ENCODE results near the gene MAGI2.

MAGI2 gene

DNA sequence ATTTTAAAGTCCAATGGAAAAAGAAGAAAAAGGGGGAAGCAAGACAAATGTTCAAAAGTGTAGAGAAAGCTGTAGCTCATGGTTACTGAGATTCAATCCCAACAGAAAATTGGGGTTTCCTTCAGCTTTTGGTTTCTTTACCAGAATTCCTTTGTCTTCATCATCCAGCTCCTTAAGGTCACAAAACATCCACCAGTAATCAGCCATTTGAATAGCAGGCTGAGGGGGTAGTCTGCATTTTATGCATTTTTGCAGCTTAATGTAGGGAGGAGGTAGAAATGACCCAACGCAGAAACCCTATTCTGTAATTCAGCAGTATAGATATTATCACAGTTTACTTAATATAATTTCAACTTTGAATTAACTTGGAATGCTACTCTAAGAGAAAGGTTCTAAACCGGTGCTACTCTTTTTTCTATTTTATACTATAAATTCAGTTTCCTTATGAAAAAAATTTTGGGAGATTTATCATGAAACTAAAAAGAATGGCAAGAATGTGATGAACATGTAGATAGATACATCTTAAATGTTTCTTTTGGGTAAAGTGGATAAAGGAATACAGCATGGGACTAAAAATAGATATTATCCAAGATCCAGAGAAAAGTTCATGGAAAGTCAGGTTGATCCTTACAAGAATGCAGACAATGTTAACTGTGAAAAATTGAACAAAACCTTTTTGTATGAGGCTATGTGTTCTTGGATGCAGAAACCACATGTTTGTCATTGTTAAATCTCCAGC lies 1058.0 kb downstream of the MAGI2 start:
- FAIRE-seq: no peak

DNA sequence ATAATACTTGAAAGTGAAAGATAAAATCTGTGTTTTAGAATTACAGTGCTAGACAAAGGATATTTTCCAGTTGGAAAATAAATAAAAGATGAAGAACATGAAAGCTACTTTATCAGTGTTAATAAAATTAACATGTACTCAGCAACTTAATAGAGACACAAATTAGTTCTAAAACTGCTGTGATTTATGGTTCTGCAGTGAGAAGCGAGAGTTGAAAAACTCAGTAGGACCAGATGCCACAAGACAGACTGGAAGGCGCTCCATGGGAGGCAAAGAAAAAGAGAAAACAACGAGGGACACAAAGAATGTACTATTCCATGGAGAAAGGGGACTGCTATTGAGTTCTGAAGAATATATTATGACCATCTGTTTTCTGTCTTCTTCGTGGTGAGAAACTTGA lies 1064.4 kb downstream of the MAGI2 start:
- FAIRE-seq: no peak

DNA sequence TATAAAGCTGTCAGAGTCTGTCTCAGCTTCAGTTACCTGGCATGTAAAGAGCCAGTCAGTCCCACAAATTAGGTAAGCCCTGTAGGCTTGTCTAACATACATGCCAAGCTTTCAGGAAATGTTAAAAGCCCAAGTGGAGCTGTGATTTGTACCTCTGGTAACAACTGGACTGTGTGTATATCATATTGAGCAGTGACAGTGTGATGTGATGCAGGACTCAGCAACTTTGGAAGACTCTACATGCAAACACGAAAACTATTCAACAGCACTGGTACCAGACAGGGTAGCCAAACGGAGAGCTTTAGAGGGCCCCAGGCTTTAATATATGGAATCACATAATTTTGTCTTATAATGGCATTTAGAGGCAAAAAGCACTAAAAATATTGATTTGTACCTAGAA lies 1066.9 kb downstream of the MAGI2 start:
- no peak for FAIRE-seq

DNA sequence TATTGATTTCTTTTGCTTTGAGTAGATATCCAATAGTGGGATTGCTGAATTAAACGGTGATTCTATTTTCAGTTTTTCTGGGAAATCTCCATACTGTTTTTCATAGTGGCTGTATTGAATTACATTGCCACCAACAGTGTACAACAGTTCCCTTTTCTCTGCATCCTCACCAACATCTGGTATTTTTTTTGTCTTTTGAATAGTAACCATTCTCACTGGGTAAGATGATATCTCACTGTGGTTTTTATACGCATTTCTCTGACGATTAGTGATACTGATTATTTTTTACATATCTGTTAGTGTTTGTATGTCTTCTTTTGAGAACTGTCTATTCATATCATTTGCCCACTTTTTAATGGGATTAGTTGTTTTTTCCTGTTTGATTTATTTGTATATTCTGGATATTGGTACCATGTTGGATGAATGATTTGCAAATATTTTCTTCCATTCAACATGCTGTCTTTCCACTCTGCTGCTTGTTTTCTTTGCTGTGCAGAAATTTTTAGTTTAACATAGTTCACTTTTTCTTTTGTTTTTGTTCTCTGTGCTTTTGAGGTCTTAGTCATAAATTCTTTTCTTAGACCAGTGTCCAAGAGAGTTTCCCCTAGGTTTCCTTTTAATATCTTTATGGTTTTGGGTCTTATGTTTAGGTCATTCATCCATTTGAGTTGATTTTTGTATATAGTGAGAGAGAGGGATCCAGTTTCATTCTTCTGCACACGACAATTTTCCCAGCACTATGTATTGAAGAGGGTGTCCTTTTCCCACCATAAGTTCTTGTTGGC lies 1070.2 kb downstream of the MAGI2 start:
- no peak for FAIRE-seq

DNA sequence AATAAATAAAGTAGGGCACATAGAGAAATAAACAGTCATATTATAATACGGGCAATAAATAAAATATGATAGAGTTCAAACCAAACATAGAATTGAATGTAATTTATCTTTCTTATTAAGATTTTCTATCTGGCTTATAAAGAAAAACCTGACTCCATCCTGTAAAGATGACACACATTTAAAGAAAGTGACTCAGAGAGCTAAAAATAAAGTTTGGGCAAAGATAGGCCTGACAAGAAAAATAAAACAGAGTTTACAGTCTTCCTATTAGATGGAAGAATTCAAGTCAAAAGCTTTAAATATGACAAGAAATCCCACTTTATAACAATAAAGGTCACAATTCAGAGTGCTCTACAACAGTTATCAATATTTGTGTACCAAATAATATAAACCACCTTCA lies 1074.3 kb downstream of the MAGI2 start:
- FAIRE-seq: peak; percentile 55

DNA sequence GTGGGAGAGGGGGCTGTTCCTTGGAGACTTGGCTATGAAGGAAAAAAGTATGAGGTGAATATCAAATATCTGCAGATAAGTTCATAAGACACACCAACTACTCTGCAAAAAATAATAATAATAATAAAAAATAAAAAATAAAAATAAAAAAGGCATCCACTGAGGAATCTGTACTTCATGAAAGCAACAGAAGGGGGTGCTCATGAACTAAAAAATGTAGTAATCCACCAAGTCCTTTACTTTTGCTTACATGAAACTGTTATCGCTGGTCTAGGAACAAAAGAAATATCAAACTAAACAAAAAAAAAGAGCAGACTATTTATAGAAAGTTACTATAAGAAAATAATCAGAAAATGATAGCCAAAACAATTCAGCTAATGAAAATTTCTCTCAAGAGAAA lies 1075.9 kb downstream of the MAGI2 start:
- FAIRE-seq: no peak

DNA sequence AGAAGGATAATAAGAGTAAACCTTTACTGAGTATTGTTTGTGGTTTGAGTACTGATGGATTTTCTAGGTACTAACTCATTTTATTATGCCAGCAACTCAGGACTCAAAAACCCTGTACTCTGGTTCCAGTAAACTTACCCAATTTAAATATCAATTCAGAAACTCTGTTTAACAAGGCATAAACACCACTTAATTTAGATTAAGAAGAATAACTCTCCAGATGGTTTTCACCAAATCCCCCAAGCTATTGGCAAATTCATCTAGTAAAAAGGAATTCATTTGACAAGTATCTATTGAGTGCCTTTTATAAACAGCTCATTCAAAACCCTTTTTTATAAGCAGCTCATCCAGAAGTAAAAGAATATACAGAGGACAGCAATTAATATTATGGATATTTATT lies 1082.5 kb downstream of the MAGI2 start:
- no peak for FAIRE-seq

DNA sequence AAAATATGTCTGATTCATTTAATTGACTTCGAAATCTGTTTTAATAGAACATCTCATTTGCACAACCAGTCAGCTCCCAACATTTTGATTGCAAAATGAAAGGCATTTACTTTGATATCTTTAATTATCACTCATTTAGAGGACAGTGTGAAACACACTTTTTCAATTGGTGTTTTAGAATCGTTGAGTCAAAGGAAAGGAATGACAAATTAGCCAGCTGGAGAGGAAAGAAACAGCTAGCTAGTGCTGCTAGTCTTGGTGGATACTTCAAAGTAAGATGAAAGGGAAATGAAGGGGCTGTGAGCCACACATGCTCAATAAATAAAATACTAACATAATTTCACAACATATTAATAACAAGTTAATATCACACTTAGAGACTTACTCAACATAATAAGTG lies 1084.7 kb downstream of the MAGI2 start:
- no peak for FAIRE-seq

DNA sequence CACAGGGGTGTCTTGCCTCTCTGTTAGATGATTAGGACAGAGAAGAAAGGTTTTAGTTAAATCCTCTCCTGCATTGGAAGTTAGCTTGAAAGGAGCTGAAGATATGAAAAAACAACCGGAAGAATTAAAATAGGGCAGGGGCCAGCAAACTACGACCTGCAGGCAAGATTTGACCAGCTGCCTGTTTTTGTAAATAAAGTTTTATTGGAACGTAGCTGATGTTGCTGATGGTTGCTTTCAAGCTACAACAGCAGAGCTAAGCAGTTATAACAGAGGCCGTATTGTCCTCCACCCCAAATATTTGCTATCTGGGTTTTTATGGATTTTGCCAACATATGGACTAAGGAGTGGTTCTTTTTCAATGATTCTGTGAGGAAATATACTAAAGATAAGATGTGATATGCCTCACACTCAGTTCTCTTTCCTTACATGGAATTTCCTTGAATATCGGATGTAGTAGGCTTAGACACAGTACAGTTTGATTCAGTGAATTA lies 1086.1 kb downstream of the MAGI2 start:
- FAIRE-seq: no peak

DNA sequence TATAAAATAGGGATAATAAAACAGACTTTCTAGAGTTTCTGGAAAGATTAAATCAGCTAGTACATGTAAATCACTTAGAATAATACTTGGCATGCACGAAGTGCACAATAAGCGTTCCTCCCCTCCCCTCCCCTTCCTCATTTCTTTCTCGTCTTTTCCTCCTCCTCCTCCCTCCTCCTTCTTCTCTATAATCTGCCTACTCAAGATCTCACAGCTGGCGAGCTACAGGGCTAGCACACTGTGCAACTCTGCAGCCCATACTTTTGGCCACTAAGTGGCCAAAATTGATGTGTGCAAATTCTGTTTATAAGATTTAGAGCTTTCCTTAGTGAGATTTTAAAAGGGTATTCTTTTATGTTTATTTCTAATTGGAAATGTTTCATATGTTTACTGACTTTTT lies 1089.6 kb downstream of the MAGI2 start:
- FAIRE-seq: no peak

DNA sequence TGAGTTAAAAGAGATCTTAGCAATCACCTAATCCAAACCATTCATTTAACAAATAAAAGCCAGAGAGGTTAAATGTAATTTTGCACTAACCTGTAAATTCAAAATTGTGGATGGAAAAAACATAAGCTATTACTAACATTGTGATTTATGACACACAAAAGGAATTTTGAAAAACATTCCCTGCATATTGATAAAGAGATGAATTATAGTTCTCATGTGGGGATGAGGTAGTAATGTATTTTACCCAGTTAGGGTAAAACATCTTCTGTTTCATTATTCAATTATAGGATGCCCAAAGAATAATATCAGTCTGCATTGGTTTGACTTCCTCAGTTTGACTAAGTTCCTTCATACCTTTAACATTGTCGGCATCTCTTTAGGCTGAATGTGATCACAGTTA lies 1093.6 kb downstream of the MAGI2 start:
- no peak for FAIRE-seq

DNA sequence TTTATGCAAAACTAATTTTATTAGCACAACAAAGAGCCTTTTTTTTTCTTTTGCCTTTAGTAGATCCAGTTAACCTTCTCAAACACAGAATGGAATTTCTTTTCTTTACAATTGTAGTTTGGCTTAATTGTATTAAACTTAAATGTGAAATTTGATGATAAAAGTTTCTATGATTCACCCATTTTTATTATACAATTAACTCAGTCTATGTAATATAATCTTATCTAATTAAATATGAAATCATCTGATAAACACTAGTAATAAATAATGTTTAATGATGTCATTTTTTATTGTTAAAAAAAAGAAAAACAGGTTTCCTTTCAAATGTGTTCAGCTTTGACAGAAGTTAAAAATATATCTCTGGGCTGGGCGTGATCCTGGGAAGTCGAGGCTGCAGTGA lies 1095.8 kb downstream of the MAGI2 start:
- FAIRE-seq: peak; percentile 69

DNA sequence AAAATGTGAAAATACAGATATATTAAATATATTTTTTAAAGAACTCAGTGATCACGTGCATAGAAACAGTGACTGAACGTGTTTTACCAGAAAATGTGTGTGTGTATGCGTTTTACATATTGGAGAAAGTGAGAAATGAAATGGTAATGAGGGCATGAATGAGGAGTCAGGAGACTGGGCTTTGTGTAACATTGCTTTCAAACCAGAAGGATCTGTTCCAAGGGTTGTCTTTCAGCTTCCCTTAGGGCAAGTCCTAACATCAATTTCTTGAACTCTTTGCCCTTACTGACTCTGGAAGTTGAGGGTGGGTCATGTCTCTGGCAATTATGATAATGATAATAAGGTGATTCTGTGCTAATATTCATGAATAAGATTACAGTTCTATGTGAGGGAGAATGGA lies 1097.6 kb downstream of the MAGI2 start:
- no peak for FAIRE-seq

DNA sequence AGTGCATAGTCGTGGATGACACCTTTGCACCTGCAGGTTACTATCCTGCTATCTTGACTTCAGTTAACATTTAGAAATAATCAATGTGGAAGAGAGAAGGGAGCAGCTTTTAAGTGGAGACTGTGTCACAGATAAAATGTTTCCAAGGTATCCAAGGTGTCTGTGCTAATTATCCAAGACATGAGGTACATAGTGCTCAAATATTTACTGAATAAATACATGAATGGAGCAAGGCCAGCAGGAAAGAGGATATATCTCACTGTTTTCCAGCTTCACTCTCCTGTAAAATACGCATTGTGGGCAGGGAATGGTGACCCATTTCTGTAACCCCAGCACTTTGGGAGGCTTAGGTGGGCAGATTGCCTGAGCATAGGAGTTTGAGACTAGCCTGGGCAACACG lies 1102.5 kb downstream of the MAGI2 start:
- peak; percentile 98 for FAIRE-seq

DNA sequence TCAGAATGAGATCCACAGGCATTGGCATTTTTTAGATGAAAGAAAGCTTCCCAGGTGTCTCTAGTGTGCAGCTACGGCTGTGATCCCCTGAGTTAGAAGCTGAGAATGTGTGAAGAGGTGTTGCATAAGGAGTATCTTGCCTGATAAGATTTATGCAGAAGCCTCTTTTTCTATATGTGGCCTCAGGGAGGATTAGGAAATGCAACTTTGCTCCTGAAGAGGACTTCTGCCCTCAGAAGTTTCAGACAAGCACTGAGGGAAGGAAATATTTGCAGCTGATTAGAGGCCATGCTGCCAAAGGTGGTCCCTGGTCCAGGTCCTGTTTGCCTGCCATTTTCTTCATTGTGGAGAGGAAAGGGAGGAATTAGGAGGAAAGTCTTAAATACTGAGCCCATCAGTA lies 1103.1 kb downstream of the MAGI2 start:
- FAIRE-seq: no peak

DNA sequence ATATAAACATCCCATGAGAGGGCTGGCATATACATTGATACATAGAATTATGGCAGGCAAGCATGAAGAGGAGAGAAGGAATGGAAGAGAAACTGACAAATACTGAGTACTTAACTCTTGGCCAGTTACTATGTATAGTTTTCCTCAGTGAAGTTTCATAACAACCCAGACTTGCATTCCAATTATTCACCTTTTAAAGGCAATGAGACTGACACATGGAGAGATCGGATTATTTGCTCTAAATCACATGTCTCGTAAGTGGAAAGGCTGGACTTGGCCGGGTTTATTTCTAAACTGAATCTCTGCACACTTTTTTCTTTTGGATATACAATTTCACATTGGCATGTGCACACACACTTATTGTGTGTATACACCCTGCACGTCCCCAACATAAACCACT lies 1106.6 kb downstream of the MAGI2 start:
- FAIRE-seq: peak; percentile 45

DNA sequence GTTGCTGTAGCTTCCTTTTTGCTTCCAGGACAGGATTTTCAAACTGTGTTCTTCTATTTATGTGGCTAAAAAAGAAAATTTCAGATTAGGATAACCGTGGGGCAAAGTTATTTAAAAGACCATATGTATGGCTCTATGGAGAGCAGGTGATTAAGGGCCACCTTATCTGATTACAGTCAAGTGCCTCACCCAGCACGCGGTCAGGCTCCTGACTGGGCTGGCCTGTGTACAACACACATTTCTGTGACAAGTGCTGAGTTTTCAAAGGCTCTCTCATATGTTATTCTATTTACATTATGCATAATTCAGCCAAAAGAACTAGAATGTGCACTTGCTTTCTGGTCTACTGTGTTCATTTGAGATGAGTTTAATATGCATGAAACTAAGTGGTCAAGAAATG lies 1107.5 kb downstream of the MAGI2 start:
- no peak for FAIRE-seq

DNA sequence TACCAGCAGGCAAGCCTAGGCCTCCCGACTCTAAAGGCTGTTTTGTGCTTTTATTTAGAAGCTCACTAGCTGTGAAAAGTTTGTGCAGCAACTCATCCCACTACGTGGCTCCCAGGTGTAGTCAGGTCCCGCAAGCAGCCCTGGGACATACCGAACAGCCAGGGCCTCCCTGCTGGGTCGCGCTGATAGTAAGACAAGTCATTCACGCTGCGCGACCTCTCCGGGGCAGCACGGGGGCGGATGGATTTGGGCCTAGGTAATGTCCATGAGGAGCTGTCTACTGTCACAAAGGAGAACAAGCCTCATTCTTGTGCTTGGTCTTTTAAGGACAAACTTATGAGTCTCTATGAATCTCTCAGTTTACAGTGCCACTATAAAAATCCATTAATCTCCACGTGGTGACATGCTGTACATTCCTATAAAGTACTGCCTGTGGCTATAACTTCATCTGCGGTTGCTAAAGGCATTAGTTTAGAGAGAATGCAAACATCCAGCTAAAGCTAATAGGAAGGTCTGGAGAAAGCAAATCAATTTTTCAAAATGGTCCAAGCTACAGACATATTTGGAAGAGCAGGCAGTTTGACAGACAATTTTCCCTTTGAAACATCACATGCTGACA lies 1108.1 kb downstream of the MAGI2 start:
- FAIRE-seq: no peak

DNA sequence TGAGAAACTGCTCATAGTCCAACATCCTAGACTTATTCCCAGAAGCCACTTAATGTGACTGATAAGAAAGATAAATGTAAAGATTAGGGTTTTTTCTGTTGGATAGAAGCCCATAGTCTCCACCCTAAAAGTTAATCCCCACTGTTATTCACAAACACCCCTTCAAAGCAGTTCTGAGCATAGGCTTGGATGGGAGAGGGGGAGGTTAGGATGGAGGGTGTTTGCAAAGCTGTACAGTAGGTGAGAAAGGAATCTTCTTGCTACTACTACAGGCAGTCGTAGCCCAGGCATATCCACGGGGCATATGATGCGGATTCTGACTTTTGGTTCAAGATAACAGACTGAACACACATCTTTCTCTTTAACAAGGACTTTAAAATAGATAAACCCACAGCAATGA lies 1119.0 kb downstream of the MAGI2 start:
- no peak for FAIRE-seq

DNA sequence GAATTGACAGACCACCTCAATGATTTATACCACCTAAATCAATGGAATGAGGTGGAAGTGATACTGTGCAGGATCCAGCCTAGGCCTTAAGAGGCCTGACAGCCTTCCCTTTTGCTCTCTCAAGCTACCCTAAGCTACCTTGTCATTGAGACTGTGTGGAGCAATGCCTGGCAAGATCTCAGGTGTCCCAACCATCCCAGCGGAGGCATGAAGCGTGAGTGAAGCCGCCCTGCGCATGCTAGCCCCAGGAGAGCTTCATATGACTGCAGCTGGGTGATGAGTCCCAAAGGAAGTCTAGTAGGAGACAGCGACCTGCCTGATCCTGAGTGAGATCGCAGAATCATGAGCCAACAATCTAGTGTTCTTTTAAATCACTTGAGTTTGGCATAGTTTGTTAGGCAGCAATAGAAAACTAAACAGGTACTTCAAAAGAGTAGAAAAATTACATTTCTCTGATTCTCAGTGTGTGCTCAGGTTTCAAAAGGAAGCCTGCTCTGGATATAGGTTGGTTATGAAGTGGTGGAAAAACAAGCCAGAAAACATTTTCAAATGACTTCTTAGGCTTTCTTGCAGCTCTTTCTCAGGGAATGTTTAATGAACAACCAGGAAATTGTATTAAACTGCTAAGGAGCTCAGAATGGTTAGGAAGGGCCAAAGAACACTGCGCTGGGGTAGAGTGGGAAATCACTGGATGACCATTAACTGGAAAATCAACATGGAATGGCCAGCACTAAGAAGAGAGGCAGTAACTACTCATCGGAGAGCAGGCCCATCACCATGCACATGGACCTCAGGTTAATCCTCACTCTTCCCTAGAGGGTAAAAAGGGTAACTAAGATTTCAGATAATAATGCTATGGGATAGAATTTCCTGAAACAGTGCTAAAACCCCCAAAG lies 1119.7 kb downstream of the MAGI2 start:
- FAIRE-seq: no peak

DNA sequence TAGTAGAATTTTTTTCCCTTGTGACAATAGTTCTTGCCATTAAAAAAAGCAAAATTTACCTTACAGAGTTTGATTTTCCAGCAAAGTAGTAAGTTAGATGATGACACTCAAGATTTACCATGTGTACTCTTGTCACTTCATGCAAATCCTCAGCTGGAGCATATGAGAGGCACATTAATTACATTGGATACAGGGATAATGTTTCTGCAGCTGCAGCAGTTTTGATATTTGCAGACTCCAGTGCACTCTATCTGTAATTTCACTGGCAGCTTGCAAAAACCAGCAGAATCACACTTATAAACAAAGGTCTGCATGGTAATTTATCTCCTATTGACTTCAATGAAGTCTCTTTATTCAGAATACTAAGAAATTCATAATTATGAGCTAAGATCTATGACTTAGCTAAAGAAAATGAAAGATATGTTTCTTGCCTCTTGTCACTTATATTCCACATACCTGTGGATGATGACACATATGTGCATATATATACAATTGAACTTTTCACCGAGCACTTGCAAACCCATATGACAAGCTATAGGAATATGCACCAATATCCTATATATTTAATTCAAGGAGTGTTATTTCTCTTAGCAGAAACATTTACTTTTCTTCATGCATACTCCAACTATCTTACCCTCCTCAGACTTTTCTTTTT lies 1124.3 kb downstream of the MAGI2 start:
- peak; percentile 90 for FAIRE-seq

DNA sequence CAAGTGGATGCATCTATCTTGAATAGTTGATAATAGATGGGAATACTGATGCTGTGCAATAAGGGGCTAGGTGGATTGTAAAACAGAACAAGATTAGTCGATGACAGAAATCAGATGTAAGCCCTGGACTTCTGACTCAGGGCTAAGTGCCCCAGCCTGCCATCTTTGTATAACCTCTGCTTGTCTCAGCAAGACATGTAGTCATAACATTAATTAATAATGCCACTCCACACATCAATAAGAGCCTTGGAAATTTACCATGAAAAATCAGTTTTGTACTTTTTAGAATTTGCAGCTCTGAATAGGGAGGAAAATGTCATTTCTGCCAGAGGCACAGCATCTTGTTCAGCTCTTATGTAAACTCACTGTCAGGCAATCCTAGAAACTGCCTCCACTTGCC lies 1125.7 kb downstream of the MAGI2 start:
- FAIRE-seq: no peak

Data from islet of Langerhans (tissue), 1 donor.